ENCODE data around the gene CDK5. TPM values are rescaled to one million over a fixed set of nuclear protein-coding genes. Genes with fewer than 3 reads are reported as not detected.

Gene CDK5
- total RNA-seq, 2 donors from 2014 or later = 13.1 to 18.5 TPM

GRCh38 chr7:151087245-151088018, 29.7 kb upstream of the CDK5 start:
- H3K9me3 ChIP-seq = no peaks in the 10 kb centered on the region
- intact Hi-C loops (cut with DNase I) = loop anchor here (10.0 kb wide), 1 partner anchor 123 kb away; no protein-coding TSS in a partner anchor
- no peaks in the 10 kb centered on the region for H3K27me3 ChIP-seq (replicated peaks; ENCODE audit: insufficient read depth)
- TF ChIP-seq CTCF (IDR thresholded peaks at IDR 0.05) (peak; percentile 9 to 49 (median 22)), POLR2A (IDR thresholded peaks at IDR 0.05) (peak; percentile 16), POLR2AphosphoS5 (IDR thresholded peaks at IDR 0.05) (no peak)
- DNase-seq (ENCODE audit: low spot score) = peak; percentile 45
- H3K4me3 ChIP-seq = peak overlapping the region; percentile 61 to 80
- H3K4me1 ChIP-seq (replicated peaks) = peaks cover 20% of the 10 kb centered on the region
- H3K36me3 ChIP-seq = no peaks in the 10 kb centered on the region
- peak overlapping the region; percentile 83 for H3K27ac ChIP-seq
- under 1% methylated on average over 32 of the region's 70 CpGs for whole genome bisulfite sequencing

GRCh38 chr7:151086802-151087244, 29.1 kb upstream of the CDK5 start:
- intact Hi-C loops (cut with DNase I) = loop anchor here (10.0 kb wide), 1 partner anchor 122 kb away; no protein-coding TSS in a partner anchor
- H3K4me3 ChIP-seq = peak overlapping the region; percentile 61 to 80
- DNase-seq (ENCODE audit: low spot score) = no peak
- under 1% methylated on average over 38 of the region's 56 CpGs for WGBS
- H3K36me3 ChIP-seq = no peaks in the 10 kb centered on the region
- H3K27me3 ChIP-seq (replicated peaks; ENCODE audit: insufficient read depth) = no peaks in the 10 kb centered on the region
- no peak for TF ChIP-seq POLR2AphosphoS5 (IDR thresholded peaks at IDR 0.05)
- no peak for TF ChIP-seq POLR2A (IDR thresholded peaks at IDR 0.05)
- TF ChIP-seq CTCF (IDR thresholded peaks at IDR 0.05) = no peak
- H3K9me3 ChIP-seq = no peaks in the 10 kb centered on the region
- H3K27ac ChIP-seq = peak overlapping the region; percentile 83
- peaks cover 26% of the 10 kb centered on the region for H3K4me1 ChIP-seq (replicated peaks)

- H3K4me1 ChIP-seq (replicated peaks) = peaks cover 35% of the 10 kb centered on the region
- no peaks in the 10 kb centered on the region for H3K27me3 ChIP-seq (replicated peaks; ENCODE audit: insufficient read depth)
- WGBS = 2% methylated on average over 32 of the region's 84 CpGs
- no peaks in the 10 kb centered on the region for H3K36me3 ChIP-seq
- peak; percentile 87 for DNase-seq (ENCODE audit: low spot score)
- intact Hi-C loops (cut with DNase I) = loop anchor here (10.0 kb wide), 1 partner anchor 121 kb away; no protein-coding TSS in a partner anchor
- peak within 1 kb of the TSS; percentile 83 to 90 for H3K27ac ChIP-seq
- TF ChIP-seq CTCF (IDR thresholded peaks at IDR 0.05) = no peak
- TF ChIP-seq POLR2AphosphoS5 (IDR thresholded peaks at IDR 0.05) = peak; percentile 54
- peak; percentile 76 for TF ChIP-seq POLR2A (IDR thresholded peaks at IDR 0.05)
- no peaks in the 10 kb centered on the region for H3K9me3 ChIP-seq
- H3K4me3 ChIP-seq = peak within 1 kb of the TSS; percentile 61 to 80
Measured at GRCh38 chr7:151085691-151086620, 28.3 kb upstream of the CDK5 start, which contains the start of gene AGAP3. TSS of gene AGAP3 (plus strand) at chr7:151086475. CDS start at chr7:151086742, 267 bp downstream.

GRCh38 chr7:151085329-151085690, 27.6 kb upstream of the CDK5 start:
- Histone ChIP-seq H3K4me3 (no peak overlapping the region), H3K36me3 (no peaks in the 10 kb centered on the region), H3K27ac (peak overlapping the region; percentile 74 to 90), H3K27me3 (replicated peaks; ENCODE audit: insufficient read depth) (no peaks in the 10 kb centered on the region), H3K9me3 (no peaks in the 10 kb centered on the region), H3K4me1 (replicated peaks) (peaks cover 37% of the 10 kb centered on the region)
- TF ChIP-seq POLR2A (IDR thresholded peaks at IDR 0.05) (no peak), POLR2AphosphoS5 (IDR thresholded peaks at IDR 0.05) (no peak), CTCF (IDR thresholded peaks at IDR 0.05) (no peak)
- DNase-seq (ENCODE audit: low spot score) = no peak
- intact Hi-C loops (cut with DNase I) = loop anchor here (10.0 kb wide), 1 partner anchor 121 kb away; no protein-coding TSS in a partner anchor
- 19% methylated on average over 5 of the region's 5 CpGs for WGBS

All from prostate gland (tissue), 2 donors.